WERI-Rb-1 (cell line): Measurements from ENCODE around the gene UBE2O.

Source experiments
- DNase-seq: peaks from one replicate; pipeline ENCODE4 v3.0.0-alpha.2; 2020
- H3K27ac ChIP-seq: fragments of 250-450 bp; sonication (Bioruptor Pico); 2 replicates; pipeline ENCODE4 v1.5.1; 2020; ENCODE audit warnings: mild to moderate bottlenecking, moderate library complexity
- H3K27me3 ChIP-seq: fragments of 250-450 bp; sonication (Bioruptor Pico); 2 replicates; pipeline ENCODE4 v1.5.1; 2021; ENCODE audit warnings: mild to moderate bottlenecking, low read depth, moderate library complexity; ENCODE audit not compliant: insufficient read depth, severe bottlenecking
- H3K36me3 ChIP-seq: fragments of 250-450 bp; sonication (Bioruptor Pico); 2 replicates; pipeline ENCODE4 v1.5.1; 2020; ENCODE audit warnings: mild to moderate bottlenecking, moderate library complexity
- H3K4me3 ChIP-seq: 2 replicates; pipeline ENCODE4 v1.5.1; 2011; ENCODE audit warnings: low read depth, mild to moderate bottlenecking, control low read depth, low read length
- H3K9me3 ChIP-seq: fragments of 250-450 bp; sonication (Bioruptor Pico); 2 replicates; pipeline ENCODE4 v1.5.1; 2021; ENCODE audit warnings: mild to moderate bottlenecking, moderate library complexity; ENCODE audit not compliant: severe bottlenecking
- CTCF ChIP-seq: IDR thresholded peaks from 2 replicates; pipeline ENCODE4 v1.5.1; 2011; ENCODE audit warnings: low read depth, mild to moderate bottlenecking, control low read depth, inconsistent platforms, low read length

The UBE2O gene

DNA sequence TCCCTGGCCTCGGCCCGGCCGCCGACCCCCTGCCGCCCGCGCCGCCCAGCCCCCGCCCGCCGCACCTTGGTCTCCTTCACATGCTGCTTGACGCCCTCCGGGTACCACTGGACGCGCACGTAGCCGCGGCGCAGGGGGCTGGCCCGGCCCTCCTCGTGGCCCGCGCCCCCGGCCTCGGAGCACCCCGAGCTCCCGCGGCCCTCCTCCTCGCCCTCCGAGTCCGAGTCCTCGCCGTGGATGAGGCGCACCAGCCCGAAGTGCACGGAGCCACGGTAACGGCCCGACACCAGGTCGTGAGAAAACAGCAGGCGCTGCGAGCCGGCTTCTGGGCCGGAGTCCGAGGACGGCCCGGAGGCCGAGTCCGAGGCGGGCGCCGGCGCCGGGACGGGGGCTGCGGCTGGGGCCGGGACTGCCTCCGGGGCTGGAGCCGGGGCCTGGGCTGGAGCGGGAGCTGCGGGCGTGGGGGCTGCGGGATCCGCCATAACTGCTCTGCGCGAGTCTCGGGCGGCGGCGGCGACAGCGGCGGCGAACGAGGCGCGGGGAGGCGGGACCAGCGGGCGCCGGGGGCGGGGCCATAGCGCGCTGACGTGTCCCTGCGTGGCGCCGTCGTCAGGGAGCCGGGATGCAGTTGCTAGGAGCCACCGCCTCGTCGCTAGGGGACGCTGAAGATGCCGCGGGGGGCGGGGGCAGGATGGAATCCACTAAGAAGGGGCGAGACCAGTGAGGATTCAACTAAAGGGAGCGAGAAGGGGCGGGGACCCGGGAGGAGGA, at the start of gene UBE2O:
Gene UBE2O (minus strand): TSS at position 493 of the 771 bp plus-strand sequence. CDS start 11 bp downstream, at position 482.
- Histone ChIP-seq H3K9me3 (no peaks in the 10 kb centered on the region), H3K27ac (peak within 1 kb of the TSS; percentile 73)
- DNase-seq = peak; percentile 97

DNA sequence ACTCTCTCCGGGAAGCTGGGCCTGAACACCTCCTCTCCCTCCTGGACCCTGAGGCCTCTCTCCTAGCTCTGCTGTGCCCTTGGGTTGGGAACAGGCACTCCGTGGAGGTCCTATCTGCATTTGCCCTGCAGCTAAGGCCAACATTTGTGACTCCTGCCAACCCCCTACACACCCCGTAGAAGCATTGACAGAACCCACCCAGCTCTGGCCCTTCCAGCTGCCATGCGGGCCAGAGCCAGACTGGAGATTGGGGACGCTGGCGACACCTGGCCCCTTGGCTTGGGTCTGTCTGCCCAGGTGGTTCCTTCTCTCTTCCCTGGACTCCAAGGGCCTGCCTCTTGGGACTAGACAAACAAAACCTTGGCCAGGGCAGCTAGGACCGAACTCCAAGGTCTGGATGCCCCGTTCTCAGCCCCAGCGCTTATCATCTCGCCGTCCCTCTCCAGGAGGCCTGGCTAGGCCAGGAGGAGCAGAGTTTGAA, 48.9 kb upstream of the UBE2O start:
- peak overlapping the region; percentile 54 for H3K27ac ChIP-seq

More for the DNA sequence above, at the start of gene UBE2O:
- Histone ChIP-seq H3K36me3 (peaks cover 9% of the 10 kb centered on the region), H3K4me3 (peak within 1 kb of the TSS; percentile 81), H3K27me3 (no peaks in the 10 kb centered on the region)
- TF ChIP-seq CTCF = peak; percentile 74

DNA sequence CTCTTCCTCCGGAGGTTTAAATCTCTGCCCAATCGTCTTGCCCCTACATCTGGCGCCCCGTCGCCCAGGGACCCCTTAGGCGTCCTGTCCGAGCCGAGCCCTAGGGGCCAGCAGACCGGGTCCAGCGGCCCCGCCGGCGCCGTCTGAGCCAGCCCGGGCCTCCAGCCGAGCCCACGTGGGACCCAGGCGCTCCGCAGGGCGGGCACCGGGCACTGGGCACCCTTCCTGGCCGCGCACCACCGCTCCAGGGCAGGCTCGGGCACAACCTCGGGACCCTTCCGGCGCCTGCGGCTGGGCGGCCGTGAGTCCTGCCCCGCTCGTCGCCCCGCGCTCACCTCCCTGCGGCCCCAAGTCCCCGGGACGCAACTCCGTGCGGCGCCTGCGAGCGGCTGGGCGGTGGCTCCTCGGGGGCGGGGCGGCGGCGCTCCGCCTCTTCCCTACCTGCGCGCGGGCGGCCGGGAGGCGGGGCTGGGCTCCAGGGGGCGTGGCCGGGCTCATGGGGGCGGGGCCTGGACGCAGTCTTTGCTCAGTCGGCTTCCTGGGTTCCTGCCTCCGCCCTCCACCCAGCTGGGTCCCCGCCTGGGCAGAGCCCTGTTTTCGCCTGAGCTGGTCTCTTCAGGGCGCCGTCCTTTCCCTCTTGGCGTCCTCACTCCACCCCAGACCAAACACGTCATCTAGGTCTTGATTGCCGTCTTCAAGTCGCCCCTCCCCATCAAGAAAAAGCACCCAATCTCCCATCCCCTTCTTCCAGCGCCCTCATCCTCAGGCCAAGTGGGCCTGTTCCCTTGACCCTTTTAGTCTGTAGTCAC, 48.3 kb upstream of the UBE2O start, which contains the start of gene RHBDF2:
Gene RHBDF2 (minus strand): TSS at position 406 of the 809 bp plus-strand sequence. CDS start 19,899 bp downstream, outside the sequence.
- Histone ChIP-seq H3K27ac (peak within 1 kb of the TSS; percentile 54), H3K9me3 (no peaks in the 10 kb centered on the region), H3K27me3 (no peaks in the 10 kb centered on the region), H3K4me3 (no peak within 1 kb of the TSS), H3K36me3 (no peaks in the 10 kb centered on the region)
- peak; percentile 66 for DNase-seq
- no peak for TF ChIP-seq CTCF

More for the DNA sequence above, 48.9 kb upstream of the UBE2O start:
- Histone ChIP-seq H3K9me3 (no peaks in the 10 kb centered on the region), H3K4me3 (no peak overlapping the region), H3K27me3 (no peaks in the 10 kb centered on the region), H3K36me3 (no peaks in the 10 kb centered on the region)
- TF ChIP-seq CTCF = no peak
- DNase-seq = no peak

- TF ChIP-seq CTCF = no peak
Observed at GRCh38 chr17:76500747-76501017, 47.7 kb upstream of the UBE2O start.

GRCh38 chr17:76500074-76500746, 47.3 kb upstream of the UBE2O start:
- TF ChIP-seq CTCF = no peak
- Histone ChIP-seq H3K27ac (no peak overlapping the region; the same call in 1 of the 2 replicates), H3K36me3 (no peaks in the 10 kb centered on the region), H3K4me3 (no peak overlapping the region), H3K27me3 (no peaks in the 10 kb centered on the region), H3K9me3 (no peaks in the 10 kb centered on the region)
- no peak for DNase-seq

More at GRCh38 chr17:76500747-76501017, 47.7 kb upstream of the UBE2O start:
- H3K36me3 ChIP-seq = no peaks in the 10 kb centered on the region
- no peaks in the 10 kb centered on the region for H3K27me3 ChIP-seq
- no peak overlapping the region for H3K27ac ChIP-seq
- peak; percentile 8 for DNase-seq
- H3K4me3 ChIP-seq = no peak overlapping the region
- no peaks in the 10 kb centered on the region for H3K9me3 ChIP-seq
